HG02759 (cell line): ENCODE data around the gene RGS9.
"Not testable (repeated sequence)": the region's sequence is repeated elsewhere in the genome, so short reads cannot be mapped to it uniquely, and the experiment has no call there.

ENCODE experiments used
- ATAC-seq: cut with Tn5 transposase; IDR thresholded peaks from one replicate; pipeline ENCODE4 v1.9.1; 2021; ENCODE audit warnings: mild to moderate bottlenecking, moderate library complexity; ENCODE audit not compliant: unreplicated experiment

RGS9 gene

GRCh38 chr17:65204001-65204400 is 66.8 kb downstream of the RGS9 start:
- ATAC-seq, result no peak

DNA sequence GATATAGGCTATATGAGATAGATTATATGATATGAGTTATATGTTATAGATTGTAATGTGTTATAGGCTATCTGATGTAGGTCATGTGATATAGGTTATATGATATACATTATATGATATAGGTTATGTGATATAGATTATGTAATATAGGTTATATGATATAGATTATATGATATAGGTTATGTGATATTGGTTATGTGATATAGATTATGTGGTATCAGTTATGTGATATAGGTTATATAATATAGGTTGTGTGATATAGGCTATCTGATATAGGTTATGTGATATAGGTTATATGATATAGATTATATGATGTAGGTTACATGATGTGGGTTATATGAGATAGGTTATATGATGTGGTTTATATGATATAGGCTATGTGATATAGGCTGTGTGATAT is 68.5 kb downstream of the RGS9 start:
- no peak for ATAC-seq

DNA sequence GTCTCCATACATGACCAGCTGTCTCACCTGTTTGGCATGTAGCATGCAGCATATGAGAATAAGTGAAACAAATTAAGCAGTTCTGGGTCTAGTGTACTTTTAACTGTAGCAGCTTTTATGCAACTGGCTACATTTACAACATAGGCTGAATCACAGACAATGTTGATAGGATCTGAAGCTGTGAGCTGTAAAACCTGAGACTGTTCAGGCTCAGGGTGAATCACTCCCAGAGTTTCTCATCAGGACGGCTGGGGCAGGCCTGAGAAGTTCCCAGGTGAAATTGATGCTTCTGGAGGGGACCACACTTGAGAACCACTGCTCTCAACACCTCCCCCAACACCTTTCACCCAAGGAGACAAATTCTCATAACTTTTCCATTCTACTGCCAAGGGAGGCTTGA is 70.3 kb downstream of the RGS9 start:
- ATAC-seq, result not testable (repeated sequence)

- ATAC-seq, result no peak
Observed at GRCh38 chr17:65208717-65209116, 71.5 kb downstream of the RGS9 start.

DNA sequence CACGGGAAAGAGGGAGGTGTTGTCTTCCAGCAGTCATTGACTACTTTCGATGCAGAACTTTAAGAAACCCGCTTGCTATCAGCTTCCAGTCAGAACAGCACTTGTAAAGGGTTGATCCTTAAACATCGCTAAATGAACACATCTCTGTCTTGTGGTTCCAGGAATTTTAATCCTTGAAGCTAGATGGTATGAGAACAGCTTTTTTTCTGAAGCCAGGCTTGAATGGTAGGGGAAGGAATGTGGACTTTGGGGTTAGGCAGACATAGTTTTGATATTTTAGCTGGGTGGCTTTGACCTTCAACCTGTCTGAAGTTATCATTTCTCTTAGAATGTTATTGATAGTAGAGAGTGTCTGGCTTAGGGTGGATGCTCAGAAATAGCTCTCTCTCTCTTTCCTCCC is 81.1 kb downstream of the RGS9 start:
- no peak for ATAC-seq

DNA sequence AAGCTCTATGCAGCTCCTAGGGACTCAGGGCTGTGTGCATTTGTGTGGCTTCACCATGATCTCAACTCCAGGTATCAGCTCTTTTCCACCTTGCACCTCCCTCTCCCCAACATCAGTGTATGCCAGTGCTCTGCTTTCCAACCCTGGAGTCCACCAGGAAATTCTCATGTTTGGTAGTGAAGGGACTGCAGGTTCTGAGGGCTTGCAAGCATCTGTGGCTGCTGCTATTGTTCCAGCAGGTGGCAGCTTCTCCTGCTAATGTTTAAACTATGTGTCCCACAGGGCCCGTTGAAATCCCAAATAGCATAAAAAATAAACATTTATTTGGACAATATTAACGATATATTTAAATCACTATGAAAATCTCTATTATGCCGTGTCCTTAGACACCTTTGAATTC is 82.0 kb downstream of the RGS9 start:
- no peak for ATAC-seq

DNA sequence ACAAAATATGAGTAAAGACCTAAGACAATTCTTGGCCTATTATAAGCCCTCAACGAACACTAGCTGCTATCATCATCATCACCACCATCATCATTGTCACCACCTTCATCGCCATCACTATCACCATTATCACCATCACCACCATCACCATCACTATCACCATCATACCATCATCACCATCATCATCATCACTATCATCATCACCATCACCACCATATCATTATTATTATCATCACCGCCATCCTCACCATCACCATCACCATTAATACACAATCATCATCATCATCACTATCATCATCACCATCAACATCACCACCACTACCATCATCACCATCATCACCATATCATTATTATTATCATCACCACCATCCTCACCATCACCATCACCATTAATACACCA is 82.5 kb downstream of the RGS9 start:
- ATAC-seq, result no peak

DNA sequence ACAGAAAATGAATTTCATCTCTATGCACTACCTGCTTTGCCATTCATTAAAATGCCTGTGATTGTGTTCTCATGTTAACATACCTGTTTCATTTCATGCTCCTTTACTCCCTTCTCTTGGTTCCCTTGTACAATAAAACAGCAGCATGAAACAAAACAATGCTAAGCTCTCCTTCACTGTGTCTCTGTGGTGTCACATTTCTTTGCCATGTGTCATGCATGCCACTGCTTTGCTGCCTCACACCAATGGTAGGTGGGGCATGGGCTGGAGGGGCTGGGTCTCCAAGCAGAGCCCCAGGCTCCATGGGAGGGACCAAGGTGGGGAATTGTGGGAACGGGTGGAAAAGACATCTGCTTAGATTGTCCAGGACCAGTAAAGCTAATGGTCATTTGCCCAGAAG is 83.6 kb downstream of the RGS9 start:
- ATAC-seq, result no peak

DNA sequence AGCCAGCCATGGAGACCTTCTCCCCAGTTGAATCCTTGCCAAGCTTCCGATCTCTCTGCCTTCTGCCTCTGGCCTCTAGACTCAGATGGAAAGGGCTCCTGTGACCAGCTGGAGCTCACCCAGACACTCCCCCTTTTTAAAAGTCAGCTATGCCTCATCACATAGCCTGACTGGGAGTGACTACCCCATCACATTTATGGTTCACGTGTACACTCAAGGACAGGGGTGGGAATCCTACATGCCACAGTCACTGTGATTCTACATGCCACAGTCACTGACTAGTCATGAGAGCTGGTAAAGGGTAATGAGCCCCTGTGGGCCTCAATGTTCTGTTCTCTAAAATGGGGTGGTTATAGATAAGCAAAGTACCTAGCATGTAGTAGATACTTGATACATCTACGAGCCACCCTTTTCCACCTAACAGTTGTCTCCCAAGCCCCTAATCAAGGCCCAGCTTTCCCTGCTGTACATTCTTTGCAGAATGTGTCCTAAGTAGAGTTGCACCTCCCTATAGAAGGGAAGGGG is 85.1 kb downstream of the RGS9 start:
- ATAC-seq, result no peak

DNA sequence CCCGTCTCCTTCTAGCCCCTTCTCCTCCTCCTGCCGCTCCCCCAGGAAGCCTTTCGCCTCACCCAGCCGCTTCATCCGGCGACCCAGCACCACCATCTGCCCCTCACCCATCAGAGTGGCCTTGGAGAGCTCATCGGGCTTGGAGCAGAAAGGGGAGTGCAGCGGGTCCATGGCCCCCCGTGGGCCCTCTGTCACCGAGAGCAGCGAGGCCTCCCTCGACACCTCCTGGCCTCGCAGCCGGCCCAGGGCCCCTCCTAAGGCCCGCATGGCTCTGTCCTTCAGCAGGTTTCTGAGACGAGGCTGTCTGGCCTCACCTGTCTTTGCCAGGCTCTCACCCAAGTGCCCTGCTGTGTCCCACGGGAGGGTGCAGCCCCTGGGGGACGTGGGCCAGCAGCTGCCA is 87.9 kb downstream of the RGS9 start:
- no peak for ATAC-seq

DNA sequence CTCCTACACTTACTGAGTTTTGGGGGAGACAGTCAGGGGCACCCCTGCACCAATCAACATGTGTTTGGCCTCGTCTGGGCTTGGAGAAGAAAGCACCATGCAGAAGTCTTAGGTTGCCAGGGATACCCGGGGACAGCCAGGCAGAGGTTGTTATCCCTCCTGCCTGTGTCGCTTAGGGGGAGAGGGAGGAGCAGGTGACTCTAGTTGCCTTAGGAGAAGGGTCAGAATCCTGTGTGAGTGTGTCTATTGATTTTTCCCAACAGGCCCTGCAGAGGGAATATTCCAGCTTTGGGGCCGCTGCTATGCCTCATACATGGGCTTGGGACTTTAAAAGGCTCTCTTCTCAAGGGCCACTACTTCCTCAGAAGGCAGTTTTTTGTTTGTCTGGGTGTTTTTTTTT is 89.1 kb downstream of the RGS9 start:
- no peak for ATAC-seq

DNA sequence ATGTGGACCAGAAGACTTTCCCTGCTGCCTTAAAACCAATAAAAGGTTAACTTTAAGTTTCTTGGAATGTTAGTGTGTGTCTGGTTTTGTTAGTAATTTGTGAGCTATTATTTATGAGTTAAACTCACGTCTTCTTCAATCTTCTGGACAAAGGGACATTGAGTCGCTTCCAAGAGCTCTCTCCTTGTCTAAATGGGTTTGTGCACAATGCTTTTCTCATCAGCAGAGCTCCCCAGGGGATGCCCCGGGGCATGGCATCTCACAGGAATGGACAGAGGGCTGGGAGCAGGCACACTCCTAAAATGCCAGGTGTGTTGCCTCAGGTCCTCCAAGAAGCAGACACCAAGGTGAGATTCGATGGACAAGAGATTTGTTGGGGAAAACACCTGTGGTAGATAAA is 90.5 kb downstream of the RGS9 start:
- no peak for ATAC-seq

DNA sequence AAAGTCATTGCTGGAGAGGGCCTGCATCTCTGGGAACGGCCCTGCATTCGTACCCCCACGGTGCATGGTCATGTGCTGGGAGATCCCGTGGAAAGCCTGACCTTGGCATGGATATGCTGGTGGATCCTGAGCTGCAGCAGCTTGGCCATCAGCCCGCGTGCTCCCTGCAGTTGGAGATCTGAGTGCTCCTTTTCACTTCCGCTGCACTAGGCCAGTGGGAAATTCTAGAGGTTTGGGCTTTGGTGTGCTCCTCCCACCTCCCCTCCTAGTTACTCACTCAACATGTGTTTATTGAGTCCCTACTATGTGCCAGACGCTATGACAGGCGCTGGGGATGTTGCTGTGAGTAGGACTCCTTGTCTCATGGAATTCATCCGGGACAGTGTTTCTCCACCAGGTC is 91.1 kb downstream of the RGS9 start:
- ATAC-seq, result no peak

DNA sequence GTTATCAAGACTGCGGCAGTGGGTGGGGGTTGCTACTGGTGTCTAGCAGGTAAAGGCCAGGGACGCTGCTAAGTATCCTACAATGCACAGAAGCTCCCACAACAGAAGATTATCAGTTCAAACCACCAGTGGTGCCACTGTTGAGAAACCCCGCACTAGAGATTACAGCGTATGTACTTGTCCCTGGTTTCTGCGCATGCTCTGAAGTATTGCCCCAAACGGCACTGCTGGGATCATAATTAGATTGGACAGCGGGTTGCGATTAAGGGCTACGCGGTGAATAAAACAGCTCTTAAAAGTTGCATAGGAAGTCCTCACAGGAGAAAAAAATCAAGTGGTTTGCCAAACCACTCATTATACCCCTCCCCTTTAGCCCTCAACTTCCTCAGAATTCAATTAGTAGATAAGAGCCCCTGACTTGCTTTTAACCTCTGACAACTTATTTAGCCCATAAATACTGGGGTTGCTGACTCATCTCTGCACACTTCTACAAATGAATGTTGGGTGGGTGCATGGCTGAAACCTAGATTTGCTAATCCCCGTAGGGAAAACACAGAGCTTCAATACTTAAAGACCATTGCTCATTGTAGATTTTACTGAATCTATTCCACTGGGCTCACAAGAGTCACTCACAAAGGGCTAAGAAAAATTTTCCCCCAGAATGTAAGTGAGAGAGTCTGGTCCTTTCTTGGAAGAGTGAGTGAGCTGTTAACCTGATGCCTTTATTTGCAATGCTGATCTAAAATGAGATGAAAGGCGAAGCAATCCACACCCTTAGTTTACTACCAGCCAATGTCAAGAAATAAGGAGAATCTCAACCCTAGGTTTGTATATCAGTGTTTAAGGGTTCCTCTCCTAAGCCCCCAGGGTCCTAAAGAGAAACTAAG is 91.8 kb downstream of the RGS9 start:
- peak; percentile 67 for ATAC-seq

GRCh38 chr17:65229621-65229995 is 92.4 kb downstream of the RGS9 start:
- no peak for ATAC-seq

- ATAC-seq, result no peak
Observed at GRCh38 chr17:65230040-65230439, 92.9 kb downstream of the RGS9 start.

DNA sequence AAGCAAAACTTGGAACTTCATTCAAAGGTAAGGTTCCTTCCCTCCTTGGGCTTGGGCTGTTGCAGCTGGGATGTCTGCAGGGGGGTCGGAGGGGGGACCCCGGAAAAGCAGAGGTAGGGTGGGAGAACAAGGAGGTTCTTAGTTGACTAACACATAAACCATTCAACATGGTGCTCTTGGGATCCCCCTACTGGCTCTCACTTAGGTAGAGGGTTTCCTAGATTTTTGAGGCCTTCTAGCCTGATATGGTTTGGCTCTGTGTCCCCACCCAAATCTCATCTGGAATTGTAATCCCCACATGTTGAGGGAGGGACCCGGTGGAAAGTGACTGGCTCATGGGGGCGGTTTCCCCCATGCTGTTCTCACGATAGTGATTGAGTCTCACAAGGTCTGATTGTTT is 93.9 kb downstream of the RGS9 start:
- ATAC-seq, result no peak

DNA sequence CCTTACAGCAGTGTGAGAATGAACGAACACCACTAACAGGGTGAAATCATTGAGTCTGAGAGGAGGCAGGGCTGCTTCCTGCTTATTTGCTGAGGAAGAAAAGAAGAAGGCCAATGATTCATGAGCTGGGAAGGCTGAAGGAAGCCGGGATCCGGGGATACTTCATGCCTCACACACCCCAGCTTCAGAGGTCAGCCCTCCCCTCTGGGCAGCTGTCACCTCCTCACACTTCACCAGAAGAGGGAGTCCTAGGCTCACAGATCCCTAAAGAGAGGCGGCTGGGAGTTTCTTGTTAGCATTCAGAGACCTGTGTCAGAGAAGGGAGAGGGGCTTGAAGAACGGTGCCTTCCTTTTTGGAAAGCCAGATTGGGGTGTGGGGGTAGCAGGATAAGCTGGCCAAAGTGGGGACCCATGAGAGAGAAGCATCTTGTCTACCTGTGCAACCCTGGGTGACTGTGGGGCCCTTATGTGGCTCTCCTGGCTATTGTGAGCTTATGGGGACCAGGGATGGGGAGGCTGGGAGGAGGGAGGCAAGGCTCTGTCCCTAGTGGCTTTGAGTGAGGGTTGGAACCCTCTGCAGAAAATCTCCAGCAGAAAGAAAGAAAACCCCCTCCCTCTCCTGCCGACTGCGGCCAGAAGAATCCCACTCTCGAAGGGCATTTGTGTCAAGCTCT is 94.6 kb downstream of the RGS9 start:
- peak; percentile 41 for ATAC-seq

GRCh38 chr17:65235284-65235683 is 98.1 kb downstream of the RGS9 start:
- no peak for ATAC-seq

DNA sequence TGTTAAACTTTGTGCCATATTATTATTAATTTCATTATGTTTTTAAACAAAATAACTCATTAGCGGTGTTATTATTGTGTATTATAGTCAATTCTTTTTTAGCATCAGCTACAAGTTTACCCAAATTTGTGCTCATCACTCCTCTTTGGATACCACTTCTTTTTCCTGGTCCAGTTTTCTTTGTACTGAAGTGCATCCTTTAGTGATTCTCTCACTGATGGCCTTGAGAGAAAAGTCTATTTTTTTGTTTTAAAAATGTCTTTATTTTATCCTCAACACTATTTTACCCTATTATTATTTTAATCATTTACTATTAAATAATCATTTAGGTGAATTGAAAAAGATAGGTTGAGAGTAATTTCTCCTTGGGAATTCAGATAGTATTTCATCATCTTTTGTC is 99.2 kb downstream of the RGS9 start:
- ATAC-seq, result no peak

DNA sequence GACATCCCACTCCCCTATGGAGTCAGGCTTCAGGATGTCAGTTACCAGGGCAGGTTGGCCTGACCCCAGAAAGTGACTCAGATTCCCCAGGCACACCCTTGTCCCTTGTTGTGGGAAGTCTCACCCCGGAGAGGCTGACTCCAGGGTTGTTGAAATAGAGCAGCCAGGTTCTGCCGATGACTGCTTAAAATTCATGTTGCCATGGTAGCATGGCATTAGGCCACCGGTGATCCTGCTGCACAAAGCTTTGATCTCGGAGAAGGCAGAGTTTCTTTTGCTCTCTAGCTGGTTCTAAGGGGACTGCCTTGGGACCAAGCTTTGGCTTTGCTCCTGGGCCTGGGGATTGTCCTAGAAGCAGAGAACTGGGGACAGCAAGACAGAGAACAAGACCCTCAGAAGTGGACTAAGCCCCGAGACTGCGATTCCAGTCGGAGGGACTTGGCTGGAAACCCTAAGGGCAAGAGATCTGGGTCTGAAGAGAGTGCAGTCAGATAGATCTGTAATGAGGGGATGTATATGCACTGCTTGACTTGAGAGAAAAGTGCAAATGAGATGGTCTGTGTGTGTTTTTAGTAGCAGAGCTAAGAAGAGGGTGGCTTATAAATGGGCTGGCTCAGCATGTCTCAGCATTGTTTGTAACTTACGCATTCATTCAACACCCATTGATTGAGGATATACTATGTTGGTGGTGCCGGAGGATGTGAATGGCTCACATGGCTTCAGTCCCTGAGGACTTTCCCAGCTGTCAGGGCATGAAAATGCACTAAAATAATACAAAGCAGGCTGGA is 106.9 kb downstream of the RGS9 start:
- no peak for ATAC-seq

- no peak for ATAC-seq
Observed at GRCh38 chr17:65246252-65246651, 109.1 kb downstream of the RGS9 start.
